H1 (cell line): ENCODE data around the gene COL11A2. TPM values are rescaled to one million over a fixed set of nuclear protein-coding genes. Genes with fewer than 3 reads are reported as not detected.

Experiments used
- BCL11A ChIP-seq, 2 experiments: IDR thresholded peaks; one replicate each; pipeline ENCODE4 v1.6.1; 2011; ENCODE audit warnings: low read depth in 2 of 2, low read length in 2 of 2, mild to moderate bottlenecking in 2 of 2
- CBX5 ChIP-seq: fragments of 300-800, 300-1000 bp; sonication (generic); IDR thresholded peaks from 2 replicates; pipeline ENCODE4 v1.7.1; 2016; ENCODE audit warnings: antibody characterized with exemption, low read length, low read depth
- CBX8 ChIP-seq: fragments of 300-800, 300-1000 bp; sonication (generic); IDR thresholded peaks from 2 replicates; pipeline ENCODE4 v1.7.1; 2016; ENCODE audit warnings: low read depth, low read length, borderline replicate concordance
- CEBPB ChIP-seq: IDR thresholded peaks from 2 replicates; pipeline ENCODE4 v1.6.1; 2012; ENCODE audit warnings: low read depth, low read length
- CHD2 ChIP-seq: IDR thresholded peaks from 2 replicates; pipeline ENCODE4 v1.6.1; 2012; ENCODE audit warnings: low read length, improper control_type of control experiment
- EGR1 ChIP-seq: IDR thresholded peaks from 2 replicates; pipeline ENCODE4 v1.6.1; 2011; ENCODE audit warnings: low read depth, low read length, borderline replicate concordance
- GABPA ChIP-seq: IDR thresholded peaks from 2 replicates; pipeline ENCODE4 v1.6.1; 2011; ENCODE audit warnings: mild to moderate bottlenecking, low read length, moderate library complexity, borderline replicate concordance; ENCODE audit not compliant: insufficient read depth
- KDM4A ChIP-seq: IDR thresholded peaks from one replicate; pipeline ENCODE4 v1.7.1; 2012; ENCODE audit warnings: low read depth, mild to moderate bottlenecking, moderate library complexity, low read length, inconsistent platforms; ENCODE audit not compliant: severe bottlenecking
- NANOG ChIP-seq: IDR thresholded peaks from 2 replicates; pipeline ENCODE4 v1.6.1; 2011; ENCODE audit warnings: low read length, low read depth, mild to moderate bottlenecking, inconsistent platforms; ENCODE audit not compliant: insufficient read depth, poor library complexity, severe bottlenecking
- RFX5 ChIP-seq: IDR thresholded peaks from 2 replicates; pipeline ENCODE4 v1.6.1; 2011; ENCODE audit warnings: low read depth, low read length, improper control_type of control experiment, borderline replicate concordance
- SIRT6 ChIP-seq: IDR thresholded peaks from one replicate; pipeline ENCODE4 v1.7.1; 2012; ENCODE audit warnings: low read length, inconsistent platforms
- SRF ChIP-seq: IDR thresholded peaks from 2 replicates; pipeline ENCODE4 v1.6.1; 2011; ENCODE audit warnings: mild to moderate bottlenecking, low read depth, low read length, moderate library complexity
- polyA plus RNA-seq, 7 experiments: library from polyadenylated mRNA; depleted of rRNA in 3 of 7; stranded (reverse) in 5 of 7; unstranded in 2 of 7; fragments of >200 nt in 5 of 7; fragments of 200-250 nt in 2 of 7; gene quantifications; 1 replicate in 5 of 7; 2 replicates in 1 of 7; 4 replicates in 1 of 7; pipeline versions ENCODE4 v1.2.1 to v1.2.3, GENCODE V29; 2011 to 2013; ENCODE audit warnings: missing spikeins in 2 of 7, mixed read lengths in 2 of 7
- total RNA-seq: library from RNA; stranded (reverse); fragmentation: NEBNext Ultra II Directional; extraction: Animal tissue kit (Norgen Biotek cat#: 25700); gene quantifications from 2 replicates; pipeline ENCODE4 v1.2.1, GENCODE V29; 2021
- TF ChIP-seq, protein P1 (sequence below): fragments of 300-600 bp; sonication (generic); IDR thresholded peaks from 2 replicates; pipeline ENCODE4 v1.7.1; 2012; ENCODE audit warnings: low read length, moderate library complexity, mild to moderate bottlenecking, inconsistent platforms; ENCODE audit not compliant: insufficient replicate concordance

COL11A2 gene
- total and polyA plus RNA-seq, 2 of the 8 experiments (the other 6 are each of a cell fraction or from before 2014, with no cell fraction given): 2.8 to 3.8 TPM

DNA sequence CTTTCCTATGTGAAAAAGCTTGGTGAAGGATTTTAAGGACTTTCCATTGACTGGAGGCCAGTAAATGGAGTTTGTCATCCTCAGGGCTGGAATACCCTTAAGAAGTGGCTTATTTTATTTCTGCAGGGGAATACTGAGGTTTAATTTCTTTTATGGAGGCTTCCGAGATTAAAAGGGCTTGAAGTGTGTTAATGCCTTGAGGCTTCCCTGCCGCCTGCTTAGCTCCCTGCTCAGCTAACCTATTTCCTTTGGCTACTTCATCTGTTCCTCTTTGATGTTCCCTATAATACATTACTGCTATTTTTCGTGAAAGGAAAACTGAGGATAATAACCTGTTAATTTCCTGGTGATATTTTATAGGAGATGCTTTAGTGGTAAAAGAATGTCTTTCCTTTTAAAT is 72.3 kb downstream of the COL11A2 start (continued):
- TF ChIP-seq, protein P1, sequence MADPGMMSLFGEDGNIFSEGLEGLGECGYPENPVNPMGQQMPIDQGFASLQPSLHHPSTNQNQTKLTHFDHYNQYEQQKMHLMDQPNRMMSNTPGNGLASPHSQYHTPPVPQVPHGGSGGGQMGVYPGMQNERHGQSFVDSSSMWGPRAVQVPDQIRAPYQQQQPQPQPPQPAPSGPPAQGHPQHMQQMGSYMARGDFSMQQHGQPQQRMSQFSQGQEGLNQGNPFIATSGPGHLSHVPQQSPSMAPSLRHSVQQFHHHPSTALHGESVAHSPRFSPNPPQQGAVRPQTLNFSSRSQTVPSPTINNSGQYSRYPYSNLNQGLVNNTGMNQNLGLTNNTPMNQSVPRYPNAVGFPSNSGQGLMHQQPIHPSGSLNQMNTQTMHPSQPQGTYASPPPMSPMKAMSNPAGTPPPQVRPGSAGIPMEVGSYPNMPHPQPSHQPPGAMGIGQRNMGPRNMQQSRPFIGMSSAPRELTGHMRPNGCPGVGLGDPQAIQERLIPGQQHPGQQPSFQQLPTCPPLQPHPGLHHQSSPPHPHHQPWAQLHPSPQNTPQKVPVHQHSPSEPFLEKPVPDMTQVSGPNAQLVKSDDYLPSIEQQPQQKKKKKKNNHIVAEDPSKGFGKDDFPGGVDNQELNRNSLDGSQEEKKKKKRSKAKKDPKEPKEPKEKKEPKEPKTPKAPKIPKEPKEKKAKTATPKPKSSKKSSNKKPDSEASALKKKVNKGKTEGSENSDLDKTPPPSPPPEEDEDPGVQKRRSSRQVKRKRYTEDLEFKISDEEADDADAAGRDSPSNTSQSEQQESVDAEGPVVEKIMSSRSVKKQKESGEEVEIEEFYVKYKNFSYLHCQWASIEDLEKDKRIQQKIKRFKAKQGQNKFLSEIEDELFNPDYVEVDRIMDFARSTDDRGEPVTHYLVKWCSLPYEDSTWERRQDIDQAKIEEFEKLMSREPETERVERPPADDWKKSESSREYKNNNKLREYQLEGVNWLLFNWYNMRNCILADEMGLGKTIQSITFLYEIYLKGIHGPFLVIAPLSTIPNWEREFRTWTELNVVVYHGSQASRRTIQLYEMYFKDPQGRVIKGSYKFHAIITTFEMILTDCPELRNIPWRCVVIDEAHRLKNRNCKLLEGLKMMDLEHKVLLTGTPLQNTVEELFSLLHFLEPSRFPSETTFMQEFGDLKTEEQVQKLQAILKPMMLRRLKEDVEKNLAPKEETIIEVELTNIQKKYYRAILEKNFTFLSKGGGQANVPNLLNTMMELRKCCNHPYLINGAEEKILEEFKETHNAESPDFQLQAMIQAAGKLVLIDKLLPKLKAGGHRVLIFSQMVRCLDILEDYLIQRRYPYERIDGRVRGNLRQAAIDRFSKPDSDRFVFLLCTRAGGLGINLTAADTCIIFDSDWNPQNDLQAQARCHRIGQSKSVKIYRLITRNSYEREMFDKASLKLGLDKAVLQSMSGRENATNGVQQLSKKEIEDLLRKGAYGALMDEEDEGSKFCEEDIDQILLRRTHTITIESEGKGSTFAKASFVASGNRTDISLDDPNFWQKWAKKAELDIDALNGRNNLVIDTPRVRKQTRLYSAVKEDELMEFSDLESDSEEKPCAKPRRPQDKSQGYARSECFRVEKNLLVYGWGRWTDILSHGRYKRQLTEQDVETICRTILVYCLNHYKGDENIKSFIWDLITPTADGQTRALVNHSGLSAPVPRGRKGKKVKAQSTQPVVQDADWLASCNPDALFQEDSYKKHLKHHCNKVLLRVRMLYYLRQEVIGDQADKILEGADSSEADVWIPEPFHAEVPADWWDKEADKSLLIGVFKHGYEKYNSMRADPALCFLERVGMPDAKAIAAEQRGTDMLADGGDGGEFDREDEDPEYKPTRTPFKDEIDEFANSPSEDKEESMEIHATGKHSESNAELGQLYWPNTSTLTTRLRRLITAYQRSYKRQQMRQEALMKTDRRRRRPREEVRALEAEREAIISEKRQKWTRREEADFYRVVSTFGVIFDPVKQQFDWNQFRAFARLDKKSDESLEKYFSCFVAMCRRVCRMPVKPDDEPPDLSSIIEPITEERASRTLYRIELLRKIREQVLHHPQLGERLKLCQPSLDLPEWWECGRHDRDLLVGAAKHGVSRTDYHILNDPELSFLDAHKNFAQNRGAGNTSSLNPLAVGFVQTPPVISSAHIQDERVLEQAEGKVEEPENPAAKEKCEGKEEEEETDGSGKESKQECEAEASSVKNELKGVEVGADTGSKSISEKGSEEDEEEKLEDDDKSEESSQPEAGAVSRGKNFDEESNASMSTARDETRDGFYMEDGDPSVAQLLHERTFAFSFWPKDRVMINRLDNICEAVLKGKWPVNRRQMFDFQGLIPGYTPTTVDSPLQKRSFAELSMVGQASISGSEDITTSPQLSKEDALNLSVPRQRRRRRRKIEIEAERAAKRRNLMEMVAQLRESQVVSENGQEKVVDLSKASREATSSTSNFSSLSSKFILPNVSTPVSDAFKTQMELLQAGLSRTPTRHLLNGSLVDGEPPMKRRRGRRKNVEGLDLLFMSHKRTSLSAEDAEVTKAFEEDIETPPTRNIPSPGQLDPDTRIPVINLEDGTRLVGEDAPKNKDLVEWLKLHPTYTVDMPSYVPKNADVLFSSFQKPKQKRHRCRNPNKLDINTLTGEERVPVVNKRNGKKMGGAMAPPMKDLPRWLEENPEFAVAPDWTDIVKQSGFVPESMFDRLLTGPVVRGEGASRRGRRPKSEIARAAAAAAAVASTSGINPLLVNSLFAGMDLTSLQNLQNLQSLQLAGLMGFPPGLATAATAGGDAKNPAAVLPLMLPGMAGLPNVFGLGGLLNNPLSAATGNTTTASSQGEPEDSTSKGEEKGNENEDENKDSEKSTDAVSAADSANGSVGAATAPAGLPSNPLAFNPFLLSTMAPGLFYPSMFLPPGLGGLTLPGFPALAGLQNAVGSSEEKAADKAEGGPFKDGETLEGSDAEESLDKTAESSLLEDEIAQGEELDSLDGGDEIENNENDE: no peak
- TF ChIP-seq CBX5 (no peak), SRF (no peak), EGR1 (no peak), SIRT6 (no peak), NANOG (no peak), BCL11A (IDR thresholded peaks at IDR 0.05; ENCODE audit: low read depth in 2 of 2, low read length in 2 of 2) (no peak), GABPA (no peak), CHD2 (no peak), KDM4A (no peak), CEBPB (no peak), RFX5 (no peak), CBX8 (no peak)
